Adrenal gland (tissue), 12 donors: ENCODE measurements around the gene ORC4. TPM values are rescaled to one million over a fixed set of nuclear protein-coding genes. Genes with fewer than 3 reads are reported as not detected.
"Not testable (repeated sequence)": the region's sequence is repeated elsewhere in the genome, so short reads cannot be mapped to it uniquely, and the experiment has no call there.

ENCODE experiments used
- DNase-seq, 7 donors: peaks; one replicate each; pipeline ENCODE4 v3.0.0-alpha.2; 2019 to 2020
- H3K27ac ChIP-seq, 5 donors: fragments of 200-600 bp; sonication (generic) in 4 of 5; 1 replicate in 3 of 5; 2 replicates in 2 of 5; pipeline versions ENCODE4 v1.5.1 to v1.8.0; 2016 to 2020; ENCODE audit warnings: mild to moderate bottlenecking in 1 of 5
- H3K27me3 ChIP-seq: fragments of 200-600 bp; 2 replicates; pipeline ENCODE4 v1.8.0; 2021
- H3K36me3 ChIP-seq, 2 donors: fragments of 200-600 bp; replicated peaks in 1 of 2; 1 replicate in 1 of 2; 2 replicates in 1 of 2; pipeline versions ENCODE4 v1.5.1 to v1.8.0; 2018 to 2022
- H3K4me1 ChIP-seq, 2 donors: fragments of 200-600 bp; replicated peaks in 1 of 2; 1 replicate in 1 of 2; 2 replicates in 1 of 2; pipeline versions ENCODE4 v1.5.1 to v1.8.0; 2018 to 2021
- H3K4me3 ChIP-seq, 4 donors: fragments of 200-600 bp; sonication (generic) in 3 of 4; one replicate each; pipeline ENCODE4 v1.5.1; 2016 to 2018
- H3K9me3 ChIP-seq, 3 donors: fragments of 200-600 bp; sonication (generic) in 1 of 3; replicated peaks in 1 of 3; 1 replicate in 2 of 3; 2 replicates in 1 of 3; pipeline versions ENCODE4 v1.5.1 to v1.8.0; 2016 to 2021
- POLR2A ChIP-seq, 2 donors: fragments of 450-650 bp; IDR thresholded peaks; one replicate each; pipeline ENCODE4 v1.6.1; 2017; ENCODE audit warnings: antibody characterized with exemption in 2 of 2, mild to moderate bottlenecking in 2 of 2, moderate library complexity in 1 of 2
- WGBS, 4 donors: extraction: QIAGEN DNeasy Blood & Tissue Kit in 2 of 4; methylation state at CpG; one replicate each; pipeline versions ENCODE4 v1.1.5 to v1.1.7; 2013 to 2017; 5-methylcytosine and 5-hydroxymethylcytosine counted together
- intact Hi-C, 2 donors: fragments of 100-400 bp; cut with DNase I; formaldehyde crosslinking; loops; one replicate each; pipeline versions ENCODE4 v1.14.1 to v1.15.0; 2022 to 2023
- polyA plus RNA-seq, 3 donors: library from polyadenylated mRNA; stranded (reverse); fragments of 200-250 nt in 2 of 3; fragments of 350-450 nt in 1 of 3; fragmentation: Illumina TruSeq in 1 of 3; extraction: RNeasy Lipid Tissue Mini Kit (QIAGEN cat#74804) in 1 of 3; gene quantifications; one replicate each; pipeline ENCODE4 v1.2.3, GENCODE V29; 2013 to 2014
- total RNA-seq, 9 donors: library from RNA; depleted of rRNA in 4 of 9; stranded (reverse); fragments of >200 nt in 4 of 9; fragments of 120-200 nt in 1 of 9; fragmentation: NEBNext Ultra II Directional in 1 of 9; extraction: Animal tissue kit (Norgen Biotek cat#: 25700) in 1 of 9; gene quantifications; one replicate each; pipeline versions ENCODE4 v1.1.0 to v1.2.4, GENCODE V29; 2013 to 2023
- TF ChIP-seq, protein P1 (sequence below), 6 experiments: fragments of 450-650 bp in 4 of 6; fragments of 200-600 bp in 2 of 6; sonication (generic) in 1 of 6; IDR thresholded peaks; 1 replicate in 5 of 6; 2 replicates in 1 of 6; pipeline versions ENCODE4 v1.5.1 to v1.8.0; 2016 to 2021; ENCODE audit warnings: antibody characterized with exemption in 6 of 6, mild to moderate bottlenecking in 2 of 6, moderate library complexity in 1 of 6
- donor health status: healthy with polysubstance abuse.
- donor health status: Bipolar disorder and iron deficiency.
- donor health status: DM: yes; HTN: yes; CAD: no.
- donor health status: DM: no; HTN: no; CAD: no.
- donor health status: DM: no; HTN: no; CAD: no.
- donor health status: DM: yes; HTN: yes; CAD: no.

ORC4 gene
- total and polyA plus RNA-seq, 12 donors = 7.5 to 87.7 (median 33.4) TPM

DNA sequence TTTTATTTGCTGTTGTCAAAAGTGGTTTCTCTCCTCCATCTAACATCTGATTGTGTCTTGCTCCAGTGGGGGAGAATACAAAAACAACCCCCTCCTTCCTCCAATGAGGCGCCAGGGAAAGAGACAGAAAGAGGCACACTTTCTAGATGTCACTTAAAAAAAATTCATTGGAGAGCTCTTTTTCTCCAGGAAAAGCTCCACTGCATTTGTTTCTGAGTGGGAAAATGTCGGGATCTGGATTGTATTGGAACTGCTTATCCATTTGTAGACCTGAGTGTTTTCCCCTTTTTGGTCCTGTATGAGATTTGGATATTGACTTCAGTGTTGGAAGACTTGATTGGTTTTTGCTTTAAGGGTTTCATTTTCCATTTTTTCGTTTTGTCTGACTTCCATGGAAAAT is 1.3 kb upstream of the ORC4 start:
- H3K4me1 ChIP-seq = peaks cover 15 to 61% of the 10 kb centered on the region in 2 donors
- peak overlapping the region in 3 of 4 donors; percentile 63 to 79 (median 69) for H3K4me3 ChIP-seq
- peak overlapping the region in 4 of 5 donors; percentile 93 to 98 (median 96) for H3K27ac ChIP-seq
- no peaks in the 10 kb centered on the region for H3K27me3 ChIP-seq
- intact Hi-C loops = no loop called here
- no peaks in the 10 kb centered on the region for H3K36me3 ChIP-seq
- WGBS, 4 donors = 0 to 1% (median 0%) methylated on average over 3 of the region's 3 CpGs
- no peak for TF ChIP-seq POLR2A (IDR thresholded peaks at IDR 0.05)
- TF ChIP-seq, protein P1, sequence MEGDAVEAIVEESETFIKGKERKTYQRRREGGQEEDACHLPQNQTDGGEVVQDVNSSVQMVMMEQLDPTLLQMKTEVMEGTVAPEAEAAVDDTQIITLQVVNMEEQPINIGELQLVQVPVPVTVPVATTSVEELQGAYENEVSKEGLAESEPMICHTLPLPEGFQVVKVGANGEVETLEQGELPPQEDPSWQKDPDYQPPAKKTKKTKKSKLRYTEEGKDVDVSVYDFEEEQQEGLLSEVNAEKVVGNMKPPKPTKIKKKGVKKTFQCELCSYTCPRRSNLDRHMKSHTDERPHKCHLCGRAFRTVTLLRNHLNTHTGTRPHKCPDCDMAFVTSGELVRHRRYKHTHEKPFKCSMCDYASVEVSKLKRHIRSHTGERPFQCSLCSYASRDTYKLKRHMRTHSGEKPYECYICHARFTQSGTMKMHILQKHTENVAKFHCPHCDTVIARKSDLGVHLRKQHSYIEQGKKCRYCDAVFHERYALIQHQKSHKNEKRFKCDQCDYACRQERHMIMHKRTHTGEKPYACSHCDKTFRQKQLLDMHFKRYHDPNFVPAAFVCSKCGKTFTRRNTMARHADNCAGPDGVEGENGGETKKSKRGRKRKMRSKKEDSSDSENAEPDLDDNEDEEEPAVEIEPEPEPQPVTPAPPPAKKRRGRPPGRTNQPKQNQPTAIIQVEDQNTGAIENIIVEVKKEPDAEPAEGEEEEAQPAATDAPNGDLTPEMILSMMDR (IDR thresholded peaks at IDR 0.05) = no peak
- no peaks in the 10 kb centered on the region for H3K9me3 ChIP-seq
- peak in 1 of 7 donors; percentile 6 for DNase-seq

DNA sequence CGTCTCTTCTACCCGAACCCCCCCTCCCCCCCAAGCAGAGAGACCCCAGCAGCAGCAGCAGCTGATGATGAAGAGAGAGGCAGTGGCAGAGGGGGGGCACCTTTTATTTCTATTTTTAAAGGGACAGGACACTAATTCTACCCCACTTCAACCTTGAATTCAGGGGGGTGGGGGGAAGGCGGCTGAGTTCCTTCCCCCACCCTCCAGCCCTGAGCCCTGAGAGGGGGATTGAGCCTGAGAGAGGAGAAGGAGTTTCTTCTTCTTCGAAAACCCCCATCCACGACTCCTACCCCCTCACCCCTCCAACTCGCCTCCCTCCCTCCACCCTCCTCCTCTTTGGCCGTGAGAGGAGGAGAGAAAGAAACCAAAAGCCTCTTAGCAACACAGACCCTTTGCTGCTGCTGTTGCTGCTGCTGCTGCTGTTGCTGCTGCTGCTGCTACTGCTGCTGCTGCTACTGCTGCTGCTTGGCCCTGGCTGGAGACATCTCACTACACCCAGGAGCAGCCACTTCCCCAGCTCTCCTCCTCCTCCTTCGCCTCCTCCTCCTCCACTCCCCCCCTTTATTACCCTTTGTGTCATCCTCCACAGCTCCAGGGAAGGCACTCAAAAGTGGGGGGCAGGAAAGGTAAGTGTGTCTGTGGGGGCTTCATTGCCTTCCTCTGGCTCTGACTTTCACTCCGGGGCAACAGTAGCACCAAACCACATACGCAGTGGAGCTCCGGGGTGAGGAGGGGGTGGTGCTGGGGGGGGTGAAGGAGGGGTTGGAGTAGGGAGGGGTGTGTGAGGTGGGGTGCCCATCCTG is 723 bp upstream of the ORC4 start, which contains the start of gene MBD5:
Gene MBD5 (plus strand): TSS at position 33 of the 803 bp plus-strand sequence.
- Histone ChIP-seq H3K9me3 (no peaks in the 10 kb centered on the region), H3K27ac (peak within 1 kb of the TSS; percentile 88 to 98 (median 95)), H3K27me3 (no peaks in the 10 kb centered on the region), H3K36me3 (no peaks in the 10 kb centered on the region), H3K4me3 (peak within 1 kb of the TSS; percentile 65 to 79 (median 73)), H3K4me1 (peaks cover 15 to 55% of the 10 kb centered on the region in 2 donors)
- peak in 6 of 7 donors; percentile 53 to 77 (median 58) for DNase-seq
- intact Hi-C loops = no loop called here
- peak; percentile 9 to 64 for TF ChIP-seq POLR2A (IDR thresholded peaks at IDR 0.05)
- TF ChIP-seq, protein P1 (IDR thresholded peaks at IDR 0.05) = no peak
- 0 to 3% (median 0%) methylated on average over 10 to 11 of the region's 11 CpGs for WGBS, 4 donors

DNA sequence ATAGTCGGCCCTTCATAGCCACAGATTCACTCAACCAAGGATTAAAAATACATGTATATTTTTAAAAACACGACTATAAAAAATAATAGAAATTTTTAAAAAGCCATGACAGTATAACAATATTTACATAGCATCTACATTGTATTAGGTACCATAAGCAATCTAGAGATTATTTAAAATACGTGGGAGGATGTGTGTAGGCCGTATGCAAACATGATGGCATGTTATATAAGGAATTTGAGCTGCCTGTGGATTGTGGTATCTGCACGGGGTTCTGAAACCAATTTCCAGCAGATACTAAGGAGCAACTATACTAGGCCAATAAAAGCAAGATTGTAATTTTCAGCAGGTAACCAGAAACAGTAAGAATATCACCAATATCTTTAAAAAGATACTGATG is 5.9 kb downstream of the ORC4 start:
- Histone ChIP-seq H3K27me3 (no peaks in the 10 kb centered on the region), H3K27ac (no peak overlapping the region), H3K9me3 (no peaks in the 10 kb centered on the region), H3K36me3 (no peaks in the 10 kb centered on the region), H3K4me1 (peaks cover 6 to 17% of the 10 kb centered on the region in 2 donors), H3K4me3 (no peak overlapping the region)
- intact Hi-C loops = no loop called here
- WGBS, 4 donors = 84 to 90% (median 88%) methylated on average over 5 of the region's 5 CpGs
- no peak for DNase-seq
- TF ChIP-seq, protein P1 (IDR thresholded peaks at IDR 0.05) = no peak
- no peak for TF ChIP-seq POLR2A (IDR thresholded peaks at IDR 0.05)

DNA sequence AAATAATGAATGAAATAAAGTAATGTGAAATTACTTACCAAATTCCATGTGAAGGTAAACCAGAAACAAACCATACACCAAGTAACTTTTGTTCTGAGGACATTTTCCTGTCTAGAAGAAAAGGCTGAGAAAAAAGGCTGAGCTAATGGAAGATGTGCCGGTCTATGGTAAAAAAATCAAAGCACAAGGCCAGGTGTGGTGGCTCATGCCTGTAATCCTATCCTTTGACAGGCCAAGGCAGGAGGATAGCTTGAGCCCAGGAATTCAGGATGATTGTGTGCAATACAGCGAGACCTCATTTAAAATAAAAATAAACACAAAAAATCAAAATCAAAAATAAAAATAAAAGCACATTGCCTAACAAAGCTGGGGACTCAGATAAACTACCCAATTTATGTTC is 6.7 kb downstream of the ORC4 start:
- TF ChIP-seq, protein P1 (IDR thresholded peaks at IDR 0.05) = no peak
- no peak for TF ChIP-seq POLR2A (IDR thresholded peaks at IDR 0.05)
- 82 to 84% (median 83%) methylated on average over 2 of the region's 2 CpGs for WGBS, 4 donors
- no peak for DNase-seq
- peaks cover 0 to 10% of the 10 kb centered on the region in 2 donors for H3K4me1 ChIP-seq
- no peaks in the 10 kb centered on the region for H3K36me3 ChIP-seq
- H3K27ac ChIP-seq = no peak overlapping the region
- H3K4me3 ChIP-seq = no peak overlapping the region
- H3K9me3 ChIP-seq = no peaks in the 10 kb centered on the region
- intact Hi-C loops = no loop called here
- no peaks in the 10 kb centered on the region for H3K27me3 ChIP-seq

DNA sequence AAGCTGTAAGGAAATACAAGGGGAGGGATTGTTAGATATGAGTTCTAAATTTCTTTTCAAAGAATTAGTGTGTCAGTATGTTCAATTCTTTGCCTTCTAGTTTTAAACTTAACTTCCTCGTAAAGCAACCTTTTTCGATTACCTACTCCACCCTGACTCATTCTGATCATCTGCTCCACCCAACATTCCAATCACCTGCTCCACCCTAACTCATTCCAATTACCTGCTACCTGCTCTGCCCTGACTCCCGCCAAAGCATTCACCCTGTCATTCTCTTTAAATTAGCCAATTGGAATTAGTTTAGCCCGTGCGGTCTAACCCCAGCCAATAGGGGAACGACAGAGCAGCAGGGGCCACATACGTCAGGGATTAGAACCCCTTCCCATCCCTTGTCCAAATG is 12.1 kb downstream of the ORC4 start:
- H3K27me3 ChIP-seq, H3K27ac ChIP-seq, DNase-seq, H3K4me1 ChIP-seq, intact Hi-C loops, H3K9me3 ChIP-seq, H3K4me3 ChIP-seq, H3K36me3 ChIP-seq: not testable (repeated sequence)
- WGBS, 4 donors = 93 to 98% (median 98%) methylated on average over 7 of the region's 7 CpGs
